Raji (cell line): Measurements from ENCODE around the gene ATF1.

Experiments used
- POLR2A ChIP-seq: IDR thresholded peaks from 2 replicates; pipeline ENCODE4 v1.6.1; 2011; ENCODE audit warnings: low read depth, low read length, control low read depth; ENCODE audit not compliant: insufficient read depth

ATF1 gene

DNA sequence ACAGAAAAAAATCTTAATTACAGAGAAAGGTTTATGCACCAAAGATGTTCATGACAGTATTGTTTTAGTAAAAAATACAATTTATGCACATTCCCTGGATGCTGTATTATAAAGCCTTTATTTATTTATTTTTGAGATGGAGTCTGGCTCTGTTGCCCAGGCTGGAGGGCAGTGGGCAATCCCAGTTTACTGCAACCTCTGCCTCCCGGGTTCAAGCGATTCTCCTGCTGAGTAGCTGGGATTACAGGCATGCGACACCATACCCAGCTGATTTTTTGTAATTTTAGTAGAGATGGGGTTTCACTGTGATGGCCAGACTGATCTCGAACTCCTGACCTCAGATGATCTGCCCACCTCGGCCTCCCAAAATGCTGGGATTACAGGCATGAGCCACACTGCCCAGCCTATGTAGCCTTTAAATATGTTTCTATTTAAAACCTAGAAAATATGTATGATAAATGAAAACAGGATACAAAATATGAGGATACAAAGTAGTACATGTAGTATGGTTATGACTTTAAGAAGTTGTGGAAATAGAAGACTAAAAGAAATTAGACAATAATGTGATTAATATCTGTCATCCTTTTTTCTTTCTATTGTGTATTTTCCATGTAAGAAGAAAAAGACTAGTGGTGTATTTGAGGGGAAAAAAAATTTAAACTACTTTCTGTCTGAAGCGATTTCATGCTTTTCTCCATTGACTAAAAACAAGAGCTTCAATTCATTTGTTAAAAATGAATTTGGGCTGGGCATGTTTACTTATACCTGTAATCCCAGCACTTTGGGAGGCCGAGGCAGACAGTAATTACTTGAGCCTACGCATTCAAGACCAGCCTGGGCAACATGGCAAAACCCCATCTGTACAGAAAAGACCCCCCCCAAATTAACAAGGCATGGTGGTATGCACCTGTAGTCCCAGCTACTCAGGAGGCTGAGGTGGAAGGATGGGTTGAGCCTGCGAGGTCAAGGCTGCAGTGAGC is 13.1 kb downstream of the ATF1 start:
- no peak for TF ChIP-seq POLR2A

DNA sequence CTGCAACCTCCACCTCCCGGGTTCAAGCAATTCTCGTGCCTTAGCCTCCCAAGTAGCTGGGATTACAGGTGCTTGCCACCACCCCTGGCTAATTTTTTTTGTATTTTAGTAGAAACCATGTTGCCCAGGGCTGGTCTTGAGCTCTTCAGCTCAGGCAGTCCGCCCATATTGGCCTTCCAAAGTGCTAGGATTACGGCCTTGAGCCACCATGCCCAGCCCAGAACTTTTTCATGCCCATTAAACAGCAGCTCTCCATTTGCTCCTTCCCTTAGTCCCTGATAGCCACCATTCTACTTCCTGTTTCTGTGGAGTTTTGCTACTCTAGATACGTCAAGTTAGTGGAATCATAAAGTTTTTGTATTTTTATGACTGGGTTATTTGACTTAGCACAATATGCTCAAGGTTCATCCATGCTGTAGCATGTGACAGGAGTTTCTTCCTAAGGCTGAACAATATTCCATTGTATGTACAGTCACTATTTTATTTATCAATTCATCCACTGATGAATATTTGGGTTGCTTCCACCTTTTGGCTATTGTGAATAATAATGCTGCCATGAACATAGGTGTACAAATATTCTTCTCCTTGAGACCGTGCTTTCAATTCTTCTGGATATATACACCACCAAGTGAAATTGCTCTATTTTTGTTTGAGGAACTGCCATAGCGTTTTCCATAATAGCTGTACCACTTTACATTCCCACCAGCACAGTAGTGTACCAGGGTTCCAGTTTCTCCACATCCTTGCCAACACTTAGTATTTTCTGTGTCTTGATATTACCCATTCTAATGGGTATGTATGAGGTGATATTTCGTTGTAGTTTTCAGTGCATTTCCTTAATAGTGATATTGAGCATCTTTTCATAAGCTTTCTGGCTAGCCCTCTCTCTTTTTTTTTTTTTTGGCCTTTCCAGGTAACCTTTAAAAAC is 15.0 kb downstream of the ATF1 start:
- no peak for TF ChIP-seq POLR2A

DNA sequence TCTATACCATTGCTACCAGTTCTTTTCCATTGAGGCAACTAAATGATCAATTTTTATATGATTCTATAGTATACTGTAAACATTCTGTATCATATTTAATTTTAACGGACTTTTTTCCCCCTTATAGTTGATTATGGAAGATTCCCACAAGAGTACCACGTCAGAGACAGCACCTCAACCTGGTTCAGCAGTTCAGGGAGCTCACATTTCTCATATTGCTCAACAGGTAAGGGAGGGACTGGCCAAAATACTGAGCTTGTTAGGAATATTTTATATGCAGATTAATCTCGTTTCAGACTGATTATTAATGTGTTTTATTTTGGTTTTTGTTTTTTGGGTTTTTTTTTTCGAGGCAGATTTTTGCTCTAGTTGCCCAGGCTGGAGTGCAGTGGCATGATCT is 16.1 kb downstream of the ATF1 start:
- TF ChIP-seq POLR2A: no peak

DNA sequence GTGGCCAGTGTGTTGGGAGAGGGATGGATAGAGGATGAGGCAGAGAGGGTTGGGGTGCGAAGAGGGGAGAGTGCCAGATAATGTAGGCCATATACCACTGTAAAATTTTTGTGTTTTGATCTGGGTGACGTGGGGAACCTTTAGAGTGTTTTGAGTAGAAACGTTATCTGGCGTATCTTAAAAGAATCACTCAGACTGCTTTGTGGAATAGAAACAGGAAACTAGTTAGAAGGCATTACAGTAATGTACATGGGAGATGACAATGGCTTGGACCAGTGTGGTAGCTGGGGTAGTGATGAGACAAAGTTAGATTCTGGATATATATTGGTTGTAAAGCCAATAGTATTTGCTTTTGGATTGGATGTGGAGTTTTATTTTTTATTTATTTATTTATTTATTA is 20.6 kb downstream of the ATF1 start:
- no peak for TF ChIP-seq POLR2A

DNA sequence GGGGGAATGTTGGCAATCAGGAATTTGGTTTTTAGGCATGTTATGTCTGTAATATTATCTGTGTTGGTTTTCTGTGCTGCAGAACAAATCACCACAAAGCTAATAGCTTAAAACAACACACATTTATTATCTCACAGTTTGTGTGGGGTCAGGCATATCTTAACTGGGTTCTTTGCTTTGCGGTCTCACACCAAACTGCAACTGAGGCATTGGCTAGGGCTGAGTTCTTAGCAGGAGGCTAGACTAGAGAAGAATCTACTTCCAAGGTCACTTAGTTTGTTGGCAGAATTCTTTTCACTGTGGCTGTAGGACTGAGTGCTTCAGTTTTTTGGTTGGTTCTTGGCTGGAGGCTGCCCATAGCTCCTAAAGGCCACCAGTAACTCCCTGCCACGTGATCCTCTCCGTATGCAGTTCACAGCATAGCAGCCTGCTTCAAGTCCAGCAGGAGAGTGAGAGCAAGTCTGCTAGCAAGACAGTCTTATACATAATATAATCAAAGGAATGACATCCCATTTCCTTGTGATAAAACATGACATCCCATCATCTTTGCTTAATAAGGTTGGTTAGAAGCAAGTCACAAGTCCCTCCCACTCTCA is 21.6 kb downstream of the ATF1 start:
- no peak for TF ChIP-seq POLR2A

DNA sequence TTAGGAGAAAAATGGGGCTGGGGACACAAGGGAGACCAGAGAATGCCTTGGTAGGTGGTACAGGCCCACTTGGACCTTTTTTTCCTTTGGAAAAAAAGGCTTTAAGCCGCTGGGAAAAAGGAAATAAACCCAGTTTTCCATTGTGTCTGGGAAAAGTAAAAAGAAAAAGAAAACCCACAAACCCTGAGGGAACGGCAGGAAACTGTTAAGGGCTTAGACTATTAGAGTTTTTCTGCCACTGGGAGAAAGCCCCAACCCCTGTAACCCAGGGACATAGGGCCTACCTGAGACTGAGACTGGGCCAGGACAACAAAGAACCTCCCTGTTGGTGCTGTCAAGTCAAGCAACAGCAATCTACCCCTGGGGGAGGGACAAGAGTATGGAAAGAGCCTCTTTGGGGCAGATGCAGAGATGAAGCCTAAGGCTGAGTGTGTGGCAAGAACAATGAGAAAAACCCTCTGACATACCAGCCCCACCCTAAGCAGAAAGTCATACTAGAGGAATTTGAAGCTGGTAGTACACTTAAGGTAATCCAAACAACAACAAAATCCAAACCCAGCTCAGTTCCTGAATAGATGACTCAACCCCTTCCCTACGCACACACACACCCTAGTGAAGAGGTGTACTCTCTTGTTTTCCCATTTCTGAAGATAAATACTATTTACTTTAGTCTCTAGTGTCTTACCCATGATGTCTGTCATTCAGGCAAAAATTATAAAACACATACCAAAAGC is 22.8 kb downstream of the ATF1 start:
- no peak for TF ChIP-seq POLR2A

DNA sequence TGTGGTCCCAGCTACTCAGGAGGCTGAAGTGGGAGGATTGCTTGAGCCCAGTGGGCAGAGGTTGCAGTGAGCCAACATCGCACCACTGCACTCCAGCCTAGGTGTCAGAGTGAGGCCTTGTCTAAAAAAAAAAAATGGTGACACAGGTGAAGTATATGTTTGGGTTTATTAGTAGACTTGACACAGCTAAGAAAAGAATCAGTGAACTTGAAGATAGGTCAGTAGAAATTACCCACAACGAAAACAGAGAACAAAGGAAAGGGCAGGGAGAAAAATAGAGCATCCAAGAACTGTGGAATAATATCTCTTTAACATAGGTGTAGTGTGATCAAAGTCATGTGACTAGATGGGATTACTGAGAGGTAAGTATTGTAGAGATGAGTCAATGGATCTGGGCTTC is 23.7 kb downstream of the ATF1 start:
- no peak for TF ChIP-seq POLR2A

DNA sequence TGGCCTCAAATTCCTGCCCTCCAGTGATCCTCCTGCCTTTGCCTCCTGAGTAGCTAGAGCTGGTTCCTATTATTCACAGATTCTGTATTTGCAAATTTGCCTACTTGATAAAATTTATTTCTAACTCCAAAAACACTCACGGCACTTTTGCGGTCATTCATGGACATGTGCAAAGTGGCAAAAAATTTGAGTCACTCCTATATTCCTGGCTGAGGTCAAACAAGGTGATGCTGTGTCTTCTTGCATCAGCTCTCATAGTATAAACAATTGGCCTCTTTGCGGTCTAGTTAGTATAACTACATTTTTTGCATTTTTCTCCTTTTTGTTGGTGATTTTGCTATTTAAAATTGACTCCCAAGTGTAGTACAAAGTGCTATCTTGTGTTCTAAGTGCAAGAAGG is 24.7 kb downstream of the ATF1 start:
- no peak for TF ChIP-seq POLR2A

DNA sequence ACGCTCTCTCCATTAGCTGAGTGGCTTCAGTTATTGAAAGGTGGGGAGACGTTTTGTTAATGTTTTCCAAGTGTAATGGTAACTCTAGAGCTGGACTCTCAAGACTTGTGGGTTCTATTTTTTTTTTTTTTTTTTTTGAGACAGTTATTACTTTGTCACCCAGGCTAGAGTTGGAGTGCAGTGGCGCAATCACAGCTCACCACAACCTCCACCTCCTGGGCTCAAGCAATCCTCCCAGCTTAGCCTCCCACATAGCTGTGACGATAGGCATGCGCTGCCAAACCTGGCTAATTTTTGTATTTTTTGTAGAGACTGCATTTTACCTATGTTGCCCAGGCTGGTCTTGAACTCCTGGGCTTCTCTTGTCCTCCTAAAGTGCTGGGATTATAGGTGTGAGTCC is 26.2 kb downstream of the ATF1 start:
- no peak for TF ChIP-seq POLR2A

DNA sequence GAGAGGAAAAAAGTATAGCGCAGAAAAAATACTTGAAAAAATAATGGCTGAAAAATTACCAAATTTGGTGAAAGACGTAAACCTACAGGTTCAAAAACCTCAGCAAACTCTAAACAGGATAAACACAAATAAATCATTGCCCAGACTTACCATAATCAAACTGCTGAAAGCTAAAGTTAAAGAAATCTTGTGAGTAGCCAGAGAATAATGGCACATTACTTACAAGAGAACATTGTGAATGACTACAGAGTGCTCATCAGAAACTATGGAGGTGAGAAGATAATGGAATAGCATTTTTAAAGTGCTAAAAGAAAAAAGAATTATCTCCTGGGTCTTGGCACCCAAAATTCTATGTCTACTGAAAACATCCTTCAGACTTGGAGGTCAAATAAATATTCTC is 36.0 kb downstream of the ATF1 start:
- no peak for TF ChIP-seq POLR2A

DNA sequence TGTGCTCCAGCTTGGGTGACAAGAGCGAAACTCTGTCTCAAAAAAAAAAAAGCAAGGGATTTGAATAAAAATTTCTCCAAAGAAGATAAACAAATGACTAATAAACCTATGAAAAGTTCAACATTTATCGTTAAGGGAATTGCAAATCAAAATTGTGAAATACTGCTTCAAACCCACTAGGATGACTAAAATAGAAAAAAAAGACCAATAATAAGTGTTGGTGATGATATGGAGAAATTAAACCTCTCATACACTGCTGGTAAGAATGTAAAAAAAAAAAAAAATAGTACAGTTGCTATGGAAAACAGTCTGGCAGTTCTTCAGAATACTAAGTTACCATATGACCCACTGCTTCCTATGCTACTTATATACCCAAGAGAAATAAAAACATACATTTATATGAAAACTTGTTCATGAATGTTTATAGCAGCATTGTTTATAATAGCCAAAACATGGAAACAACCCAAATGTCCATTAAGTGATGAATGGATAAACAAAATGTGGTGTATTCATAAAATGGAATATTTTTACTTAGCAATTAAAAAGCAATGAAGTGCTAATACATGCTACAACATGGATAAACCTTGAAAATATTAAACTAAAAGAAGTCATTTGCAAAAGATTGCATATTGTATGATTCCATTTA is 39.5 kb downstream of the ATF1 start:
- TF ChIP-seq POLR2A: no peak

DNA sequence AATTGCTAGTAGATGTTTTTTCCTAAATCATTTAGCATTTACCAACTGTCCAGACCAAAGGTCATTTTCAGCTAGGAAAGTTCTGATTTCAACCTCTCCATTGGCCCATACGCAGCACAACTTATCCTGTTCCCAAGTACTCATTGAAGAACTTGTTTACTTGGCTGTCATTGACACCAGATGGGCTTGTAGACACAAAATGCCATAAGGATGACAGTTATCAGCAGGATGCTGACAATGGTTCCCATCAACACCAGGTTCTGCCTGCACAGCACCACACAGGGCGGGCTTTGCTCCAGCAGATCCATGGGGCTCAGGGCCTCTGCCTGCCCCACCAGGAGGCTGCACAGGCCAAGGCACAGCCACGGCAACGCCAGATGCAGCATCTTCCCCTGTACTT is 42.3 kb downstream of the ATF1 start:
- no peak for TF ChIP-seq POLR2A

DNA sequence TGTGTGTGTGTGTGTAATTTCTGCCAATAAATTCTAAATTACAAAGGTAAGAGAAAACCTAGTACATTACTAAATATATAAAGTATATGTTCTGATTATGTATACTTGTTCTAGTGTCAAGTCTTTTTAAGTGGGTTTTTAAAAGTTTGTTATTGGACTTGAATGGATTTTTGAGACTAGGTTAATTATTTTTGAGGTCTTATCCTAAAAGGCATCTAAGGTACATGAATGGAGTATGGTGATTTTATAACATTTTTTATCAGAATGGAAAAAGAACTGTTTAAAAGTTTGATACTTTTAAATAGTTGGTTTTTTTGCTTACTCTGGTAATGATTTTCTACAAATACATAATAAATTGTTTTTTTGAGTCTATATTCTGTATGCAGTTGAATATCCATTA is 56.3 kb downstream of the ATF1 start:
- no peak for TF ChIP-seq POLR2A

DNA sequence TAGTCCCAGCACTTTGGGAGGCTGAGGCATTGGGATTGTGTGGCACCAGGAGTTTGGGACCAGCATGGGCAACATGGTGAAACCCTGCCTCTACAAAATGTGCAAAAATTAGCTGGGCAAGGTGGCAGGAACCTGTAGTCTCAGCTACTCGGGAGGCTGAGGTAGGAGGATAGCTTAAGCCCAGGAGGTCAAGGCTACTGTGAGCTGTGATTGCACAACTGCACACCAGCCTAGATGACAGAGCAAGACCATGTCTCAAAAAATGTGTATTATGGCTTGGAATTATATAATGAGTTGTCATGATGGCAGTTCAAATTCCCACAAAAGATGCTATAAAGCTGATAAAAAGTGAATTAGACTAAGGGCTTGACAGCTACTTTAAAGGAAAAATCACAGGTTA is 58.2 kb downstream of the ATF1 start:
- TF ChIP-seq POLR2A: no peak
